HepG2 (cell line): ENCODE results near the gene GLYAT. TPM values are rescaled to one million over a fixed set of nuclear protein-coding genes. Genes with fewer than 3 reads are reported as not detected.

Experiments
- ATAC-seq: fragments of 200-7000 bp; cut with Tn5 transposase; 3 replicates; pipeline ENCODE4 v1.9.1; 2020; ENCODE audit warnings: mild to moderate bottlenecking, moderate library complexity
- BruUV-seq: library from RNA; stranded (reverse); fragments of 400-500 nt; replicated peaks from 2 replicates; lab custom pipeline; 2021; lab: Mats Ljungman, UMichigan
- CTCF ChIA-PET: fragments of 300-600 bp; formaldehyde crosslinking; extraction: SDS; loops from one replicate; lab custom pipeline; 2021; ENCODE audit warnings: low total read pairs, inconsistent platforms, low intra/inter-chr PET ratio; lab: Yijun Ruan, JAX
- POLR2A ChIA-PET: fragments of 350-600 bp; sonication (Branson Sonifier 250); formaldehyde crosslinking; loops from one replicate; lab custom pipeline; 2020; ENCODE audit warnings: antibody characterized with exemption, inconsistent platforms; lab: Yijun Ruan, JAX
- DNase-seq: peaks from one replicate; pipeline ENCODE4 v3.0.0-alpha.2; 2015; ENCODE audit warnings: low spot score
- FAIRE-seq: peaks from 3 replicates; lab custom pipeline; 2011; peaks lifted over from hg19 to GRCh38; lab: Jason Lieb, UNC
- H2AFZ ChIP-seq: one replicate; pipeline ENCODE4 v1.6.1; 2011; ENCODE audit warnings: low read length, inconsistent platforms
- H3K27ac ChIP-seq: fragments of 300-600 bp; 3 replicates; pipeline ENCODE4 v1.8.0; 2011; ENCODE audit warnings: mixed run types, mild to moderate bottlenecking, mixed read lengths, low read length, inconsistent platforms; ENCODE audit not compliant: insufficient read depth; ENCODE audit errors: extremely low read length
- H3K27me3 ChIP-seq, 2 experiments: fragments of 200-600 bp in 1 of 2; 2 replicates in 1 of 2; 3 replicates in 1 of 2; pipeline versions ENCODE4 v1.6.0 to v1.8.0; 2011; ENCODE audit warnings: low read length in 2 of 2, mild to moderate bottlenecking in 2 of 2, moderate library complexity in 2 of 2, inconsistent platforms in 1 of 2; ENCODE audit not compliant: insufficient read depth in 2 of 2, control insufficient read depth in 1 of 2
- H3K36me3 ChIP-seq, 2 experiments: fragments of 200-600 bp in 1 of 2; replicated peaks in 1 of 2; 2 replicates in 1 of 2; 3 replicates in 1 of 2; pipeline versions ENCODE4 v1.5.1 to v1.8.0; 2011; ENCODE audit warnings: low read length in 2 of 2, inconsistent platforms in 1 of 2; ENCODE audit not compliant: insufficient read depth in 2 of 2, control insufficient read depth in 1 of 2
- H3K4me1 ChIP-seq: 2 replicates; pipeline ENCODE4 v1.5.1; 2012; ENCODE audit warnings: low read length, inconsistent platforms; ENCODE audit not compliant: insufficient read depth
- H3K4me2 ChIP-seq: 2 replicates; pipeline ENCODE4 v1.6.0; 2011; ENCODE audit warnings: low read depth, low read length, inconsistent platforms
- H3K4me3 ChIP-seq, 3 experiments: fragments of 200-600 bp in 1 of 3; sonication (generic), shearing (Covaris generic) in 1 of 3; replicated peaks in 1 of 3; 2 replicates each; pipeline ENCODE4 v1.5.1; 2011 to 2016; ENCODE audit warnings: low read length in 3 of 3, inconsistent platforms in 2 of 3, low read depth in 2 of 3, mild to moderate bottlenecking in 2 of 3, control low read depth in 1 of 3, mixed read lengths in 1 of 3; ENCODE audit not compliant: insufficient read depth in 1 of 3
- H3K79me2 ChIP-seq: one replicate; pipeline ENCODE4 v1.6.1; 2011; ENCODE audit warnings: low read length, inconsistent platforms; ENCODE audit not compliant: insufficient read depth
- H3K9ac ChIP-seq: 2 replicates; pipeline ENCODE4 v1.6.0; 2011; ENCODE audit warnings: mild to moderate bottlenecking, low read depth, low read length, inconsistent platforms; ENCODE audit not compliant: insufficient read depth
- H3K9me3 ChIP-seq: 2 replicates; pipeline ENCODE4 v1.5.1; 2012; ENCODE audit warnings: mild to moderate bottlenecking, low read length
- H4K20me1 ChIP-seq: 2 replicates; pipeline ENCODE4 v1.6.0; 2011; ENCODE audit warnings: inconsistent platforms, mild to moderate bottlenecking, low read length, moderate library complexity; ENCODE audit not compliant: insufficient read depth
- GMEB1 ChIP-seq: sonication (generic); formaldehyde crosslinking; IDR thresholded peaks from 2 replicates; pipeline ENCODE4 v1.5.1; 2020; ENCODE audit warnings: missing genetic modification reagents, mild to moderate bottlenecking, borderline replicate concordance
- HOXA7 ChIP-seq: sonication (generic); formaldehyde crosslinking; IDR thresholded peaks from 2 replicates; pipeline ENCODE4 v1.8.1; 2022; ENCODE audit warnings: mild to moderate bottlenecking, missing genetic modification reagents, moderate library complexity
- IKZF1 ChIP-seq: fragments of 450-650 bp; IDR thresholded peaks from 2 replicates; pipeline ENCODE4 v1.7.1; 2016
- MIER2 ChIP-seq: IDR thresholded peaks from 2 replicates; pipeline ENCODE4 v1.6.1; 2016; ENCODE audit warnings: missing biosample characterization, missing genetic modification reagents
- MXD1 ChIP-seq: sonication (generic); formaldehyde crosslinking; IDR thresholded peaks from 2 replicates; pipeline ENCODE4 v1.4.0; 2020; ENCODE audit warnings: mild to moderate bottlenecking, missing genetic modification reagents
- NFIC ChIP-seq: IDR thresholded peaks from 2 replicates; pipeline ENCODE4 v1.6.1; 2012; ENCODE audit warnings: mild to moderate bottlenecking, low read length, inconsistent platforms
- NFKB2 ChIP-seq: sonication (generic); formaldehyde crosslinking; IDR thresholded peaks from 2 replicates; pipeline ENCODE4 v1.4.0; 2020; ENCODE audit warnings: missing genetic modification reagents, borderline replicate concordance
- PPARG ChIP-seq: conservative IDR thresholded peaks from 2 replicates; pipeline ENCODE4 v1.6.1; 2016; ENCODE audit warnings: missing biosample characterization, missing genetic modification reagents
- RARA ChIP-seq: IDR thresholded peaks from 2 replicates; pipeline ENCODE4 v1.6.1; 2016; ENCODE audit warnings: missing genetic modification reagents, missing compliant biosample characterization
- SCMH1 ChIP-seq: sonication (generic); formaldehyde crosslinking; IDR thresholded peaks from 2 replicates; pipeline ENCODE4 v1.9.0; 2021; ENCODE audit warnings: missing genetic modification reagents, mild to moderate bottlenecking, borderline replicate concordance
- SPEN ChIP-seq: sonication (generic); formaldehyde crosslinking; IDR thresholded peaks from 2 replicates; pipeline ENCODE4 v1.5.1; 2020; ENCODE audit warnings: low read depth, mild to moderate bottlenecking, missing genetic modification reagents
- ZNF3 ChIP-seq: IDR thresholded peaks from 2 replicates; pipeline ENCODE4 v1.7.0; 2017; ENCODE audit warnings: inconsistent platforms
- ZNF75D ChIP-seq: sonication (generic); formaldehyde crosslinking; IDR thresholded peaks from 2 replicates; pipeline ENCODE4 v1.8.1; 2023; ENCODE audit warnings: missing genetic modification reagents, mild to moderate bottlenecking, borderline replicate concordance
- WGBS: methylation state at CpG from one replicate; pipeline ENCODE4 v1.1.6; 2017; ENCODE audit warnings: low lambda C conversion rate; 5-methylcytosine and 5-hydroxymethylcytosine counted together
- in situ Hi-C: cut with HindIII; loops from 2 replicates; pipeline ENCODE4 v1.10.0; 2017; ENCODE audit warnings: low pct_unique_long_range_greater_than_20kb; ENCODE audit not compliant: extremely low pct_ligation_motif_present
- intact Hi-C: fragments of 100-400 bp; cut with micrococcal nuclease; formaldehyde crosslinking; loops from one replicate; pipeline ENCODE4 v1.10.0; 2022; ENCODE audit not compliant: unreplicated experiment
- polyA plus RNA-seq, 8 experiments: library from polyadenylated mRNA; depleted of rRNA in 3 of 8; stranded (reverse) in 7 of 8; unstranded in 1 of 8; fragments of >200 nt; fragmentation: Illumina TruSeq in 4 of 8; extraction: Trizol in 4 of 8; gene quantifications; 2 replicates each; pipeline versions ENCODE4 v1.2.1 to v1.2.3, GENCODE V29; 2011 to 2016; ENCODE audit warnings: low read depth in 4 of 8, missing spikeins in 1 of 8, mixed read lengths in 1 of 8; ENCODE audit not compliant: insufficient read depth in 1 of 8
- total RNA-seq, 5 experiments: library from RNA; depleted of rRNA; stranded (reverse); fragments of >200 nt; fragmentation: Illumina TruSeq; extraction: Trizol; gene quantifications; 2 replicates each; pipeline ENCODE4 v1.2.3, GENCODE V29; 2016; ENCODE audit warnings: low read depth in 1 of 5

GLYAT gene
- total and polyA plus RNA-seq, 2 of the 13 experiments (the other 11 are each of a cell fraction or from before 2014, with no cell fraction given): not detected

- no peak overlapping the region for H3K4me3 ChIP-seq
- no peaks in the 10 kb centered on the region for H3K9me3 ChIP-seq
- H3K9ac ChIP-seq: no peak overlapping the region
- FAIRE-seq (no peak), ATAC-seq (no peak), DNase-seq (no peak)
- no peak overlapping the region for H3K4me2 ChIP-seq
- H4K20me1 ChIP-seq: no peaks in the 10 kb centered on the region
- no TSS peak for BruUV-seq
- H3K27me3 ChIP-seq: no peaks in the 10 kb centered on the region; a peak in 1 of 5 replicates
- in situ Hi-C loops: loop anchor here (25.0 kb wide), 1 partner anchor 240 kb away; no protein-coding TSS in a partner anchor
- WGBS: 45% methylated on average over 12 of the region's 12 CpGs
- H3K27ac ChIP-seq: no peak overlapping the region
- TF ChIP-seq HOXA7 (CRISPR knock-in tag) (no peak), SPEN (CRISPR knock-in tag) (no peak), GMEB1 (CRISPR knock-in tag) (no peak), SCMH1 (CRISPR knock-in tag) (no peak), MXD1 (CRISPR knock-in tag) (no peak), NFKB2 (CRISPR knock-in tag) (no peak), NFIC (no peak), PPARG (no peak), MIER2 (no peak), RARA (CRISPR knock-in tag) (no peak), ZNF75D (CRISPR knock-in tag) (no peak), IKZF1 (no peak), ZNF3 (CRISPR knock-in tag) (no peak)
- no peaks in the 10 kb centered on the region for H3K36me3 ChIP-seq
- intact Hi-C loops: no loop called here
- H2AFZ ChIP-seq: no peak overlapping the region
- no peaks in the 10 kb centered on the region for H3K79me2 ChIP-seq
- ChIA-PET CTCF (no interaction called here), POLR2A (no interaction called here)
- peaks cover 17% of the 10 kb centered on the region; the same call in 1 of the 2 replicates for H3K4me1 ChIP-seq
Measured at GRCh38 chr11:58776891-58777710, 45.4 kb upstream of the GLYAT start.
